HG03469 (cell line): ENCODE data around the gene LRP1B.

Experiments
- ATAC-seq: cut with Tn5 transposase; IDR thresholded peaks from one replicate; pipeline ENCODE4 v1.9.1; 2021; ENCODE audit warnings: mild to moderate bottlenecking, moderate library complexity, moderate number of reproducible peaks; ENCODE audit not compliant: unreplicated experiment

LRP1B gene

DNA sequence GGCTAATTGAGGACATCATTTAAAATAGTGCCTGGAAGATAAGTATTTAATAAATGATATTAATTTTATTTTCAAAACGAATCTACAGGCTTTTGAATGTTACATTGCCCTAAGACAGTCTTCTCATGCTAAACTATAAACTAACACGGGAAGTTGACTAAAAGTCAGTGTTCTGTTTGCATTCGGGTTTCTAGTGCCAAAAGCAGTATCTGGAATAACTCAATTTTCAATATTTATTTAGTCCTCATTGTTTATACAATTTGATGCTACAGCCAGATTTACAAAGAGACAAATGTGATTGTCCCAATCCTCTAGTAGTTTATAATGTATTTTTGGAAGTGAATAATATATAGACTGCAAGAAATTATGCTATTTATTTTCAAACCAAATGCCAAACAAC is 429.2 kb downstream of the LRP1B start:
- ATAC-seq = no peak

DNA sequence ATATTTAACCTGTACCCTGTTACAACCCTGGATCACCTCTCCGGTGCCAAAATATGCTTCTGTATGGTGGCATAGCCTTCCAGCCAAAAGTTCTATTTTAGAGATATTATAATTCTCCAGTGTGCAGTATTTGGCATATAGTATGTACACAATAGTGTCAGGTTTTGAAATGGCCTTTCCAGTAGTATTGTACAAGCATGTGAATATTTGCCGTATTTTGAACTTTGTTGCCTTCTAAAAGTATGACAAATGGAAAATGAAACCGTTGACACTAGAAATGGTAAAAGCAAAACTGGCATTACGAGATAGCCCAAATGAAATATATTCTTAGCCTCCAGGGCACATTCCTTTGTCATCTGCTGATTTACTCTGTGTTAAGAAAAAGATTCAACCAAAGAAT is 431.2 kb downstream of the LRP1B start:
- ATAC-seq = no peak

DNA sequence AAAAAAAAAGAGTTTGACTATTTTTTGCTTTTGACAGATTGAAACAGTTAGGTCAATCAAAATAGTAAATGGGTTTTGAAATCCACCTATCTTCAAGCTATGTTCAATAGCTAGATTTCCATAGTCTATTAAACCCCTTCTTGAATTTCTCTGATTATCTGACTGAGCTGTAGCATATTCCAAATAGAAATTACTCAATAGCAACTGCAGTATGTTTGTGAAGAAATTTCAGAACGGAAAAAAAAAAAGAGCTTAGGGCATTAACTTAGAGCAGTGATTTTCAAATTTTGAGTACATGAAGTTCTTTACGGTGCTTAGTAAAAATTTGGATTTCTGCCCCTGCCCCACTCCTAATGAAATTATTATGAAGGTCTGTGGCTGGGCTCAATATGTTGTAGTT is 432.3 kb downstream of the LRP1B start:
- no peak for ATAC-seq

DNA sequence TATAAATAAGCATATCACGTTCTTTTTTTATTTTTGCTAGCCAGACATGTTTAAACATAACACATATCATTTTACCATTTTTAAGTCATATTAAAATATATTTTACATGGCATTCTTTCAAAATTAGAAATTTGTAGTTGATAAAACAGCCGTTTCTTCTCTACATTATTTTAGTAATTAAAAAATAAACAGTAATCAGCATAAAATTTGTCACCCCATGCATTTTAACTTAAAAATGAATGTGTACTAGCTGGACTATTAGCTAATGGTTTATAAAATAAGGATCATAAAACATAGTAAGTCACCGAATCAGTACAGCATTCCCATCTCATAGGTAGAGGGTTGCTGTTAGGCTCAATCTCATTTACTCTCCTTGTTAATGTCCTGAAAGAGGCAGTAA is 433.8 kb downstream of the LRP1B start:
- no peak for ATAC-seq

DNA sequence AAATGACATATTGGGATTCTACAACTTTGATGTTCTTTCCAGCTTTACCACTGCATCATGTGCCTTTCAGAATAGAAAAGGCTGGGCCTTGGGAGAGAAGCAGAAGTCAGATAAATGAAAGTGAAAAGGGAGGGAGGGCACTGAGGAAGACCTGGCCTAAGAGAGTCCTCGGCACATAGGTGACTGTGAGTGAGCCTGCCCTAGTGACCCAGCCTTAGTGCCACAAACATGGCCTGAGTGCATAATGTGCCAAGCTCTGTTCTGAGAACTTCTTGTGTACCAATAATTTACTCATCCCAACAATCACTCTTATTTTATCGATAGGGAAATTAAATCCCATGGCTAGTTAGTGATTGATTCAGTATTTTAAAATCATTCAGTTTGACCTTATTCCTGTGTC is 436.6 kb downstream of the LRP1B start:
- no peak for ATAC-seq

DNA sequence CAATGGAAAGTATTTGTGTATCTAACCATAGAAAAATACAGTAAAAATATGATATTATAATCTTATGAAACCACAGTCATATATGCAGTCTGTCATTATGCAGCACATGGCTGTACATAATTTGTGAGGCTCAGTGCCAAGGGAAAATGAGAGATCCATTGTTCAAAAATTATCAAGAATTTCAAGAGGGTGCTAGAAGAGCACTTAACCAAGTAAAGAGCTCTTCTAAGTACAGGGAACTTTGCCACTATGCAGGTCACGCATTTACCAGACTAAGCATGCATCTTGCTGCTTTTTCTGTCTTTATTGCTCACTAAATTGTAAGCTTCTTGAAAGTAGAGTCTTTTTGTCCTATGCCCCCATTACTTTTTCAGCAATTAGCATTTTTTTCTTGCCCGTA is 438.0 kb downstream of the LRP1B start:
- no peak for ATAC-seq

DNA sequence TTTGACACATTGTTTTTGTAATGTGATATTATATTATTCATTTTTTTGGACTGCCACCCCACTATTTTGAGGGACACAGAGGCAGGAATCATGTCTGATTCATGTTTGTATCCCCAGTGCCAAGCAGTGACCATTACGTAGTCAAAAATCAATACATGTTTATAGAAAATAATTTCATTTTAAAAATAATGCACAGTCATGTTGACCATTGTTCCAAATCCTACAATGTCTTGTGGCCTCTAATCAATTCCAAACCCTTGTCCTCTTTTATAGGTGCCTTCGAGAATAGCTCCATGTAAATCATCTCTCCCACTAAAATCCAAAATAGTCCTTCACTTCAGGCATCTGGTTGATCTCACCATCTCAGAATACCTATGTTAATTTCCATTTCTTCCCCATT is 454.7 kb downstream of the LRP1B start:
- no peak for ATAC-seq

DNA sequence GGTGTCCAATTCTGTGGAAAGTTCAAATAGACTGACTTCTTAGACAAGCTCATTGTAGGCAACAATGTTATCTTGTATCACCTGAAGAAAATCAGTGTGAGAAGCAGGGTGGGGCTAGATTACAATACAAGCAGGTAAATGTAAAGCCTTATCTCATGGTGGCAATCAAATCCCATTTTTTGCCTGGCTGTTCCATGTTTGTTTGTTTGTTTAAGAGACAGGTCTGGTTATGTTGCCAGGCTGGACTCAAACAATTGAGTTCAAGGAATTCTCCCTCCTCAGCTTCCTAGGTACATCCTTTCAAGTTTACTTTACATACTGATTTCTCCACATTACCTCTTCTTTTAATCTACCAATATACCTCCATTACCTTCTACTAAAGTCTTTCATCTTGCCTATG is 464.6 kb downstream of the LRP1B start:
- ATAC-seq = no peak

DNA sequence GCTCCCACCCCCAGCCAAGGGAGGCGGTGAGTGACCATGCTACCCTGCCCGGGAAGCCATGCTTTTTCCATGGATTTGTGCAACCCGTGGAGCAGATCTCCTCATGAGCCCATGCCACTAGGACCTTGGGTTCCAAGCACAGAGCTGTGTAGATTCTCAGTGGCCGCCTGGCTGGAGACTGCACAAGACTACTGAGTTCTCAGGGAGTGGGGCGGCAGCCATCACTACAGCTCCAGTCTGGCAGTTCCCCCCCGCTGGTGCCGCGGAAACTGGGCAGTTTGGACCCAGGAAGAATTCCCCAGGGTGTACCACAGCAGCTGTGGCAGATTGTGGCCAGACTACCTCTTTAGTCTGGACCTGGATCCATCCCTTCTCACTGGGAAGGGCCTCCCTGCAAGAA is 470.6 kb downstream of the LRP1B start:
- ATAC-seq = no peak

DNA sequence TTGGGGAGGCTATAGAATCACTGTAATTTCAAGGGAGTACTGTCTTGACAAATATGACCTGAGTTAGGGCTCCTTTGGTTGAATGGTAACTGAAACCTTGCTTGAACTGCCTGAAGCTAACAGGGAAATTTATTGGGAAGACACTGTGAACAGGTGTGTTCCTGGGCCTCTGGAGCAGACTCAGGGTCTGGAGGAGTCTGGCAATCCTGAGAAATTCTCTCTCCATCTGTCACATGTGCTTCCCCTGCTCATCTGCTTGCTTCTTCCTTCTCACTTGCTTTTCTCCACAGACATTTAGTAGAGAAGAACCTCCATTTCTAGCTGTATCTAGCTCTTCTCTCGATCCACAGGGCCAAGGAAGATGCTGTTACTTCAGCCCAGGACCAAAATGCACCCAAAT is 476.5 kb downstream of the LRP1B start:
- ATAC-seq = no peak

DNA sequence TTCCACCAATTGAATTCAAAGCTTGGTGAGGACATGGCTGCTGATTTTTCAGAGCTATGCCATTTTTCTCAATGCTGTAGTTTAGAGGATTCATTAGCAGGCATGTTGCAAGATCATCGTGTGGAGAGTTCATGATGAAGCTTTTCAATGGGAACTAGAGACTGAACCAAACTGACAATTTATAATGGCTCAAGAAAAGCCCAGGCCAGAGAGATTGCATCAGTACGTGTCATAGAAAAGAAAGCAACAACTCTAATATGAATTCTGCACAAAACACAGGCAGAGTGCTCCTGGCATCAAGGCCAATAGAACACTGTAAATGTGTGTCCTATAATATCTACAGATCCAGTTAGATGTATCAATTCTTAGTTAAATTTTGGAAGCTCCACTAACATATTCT is 477.6 kb downstream of the LRP1B start:
- no peak for ATAC-seq

DNA sequence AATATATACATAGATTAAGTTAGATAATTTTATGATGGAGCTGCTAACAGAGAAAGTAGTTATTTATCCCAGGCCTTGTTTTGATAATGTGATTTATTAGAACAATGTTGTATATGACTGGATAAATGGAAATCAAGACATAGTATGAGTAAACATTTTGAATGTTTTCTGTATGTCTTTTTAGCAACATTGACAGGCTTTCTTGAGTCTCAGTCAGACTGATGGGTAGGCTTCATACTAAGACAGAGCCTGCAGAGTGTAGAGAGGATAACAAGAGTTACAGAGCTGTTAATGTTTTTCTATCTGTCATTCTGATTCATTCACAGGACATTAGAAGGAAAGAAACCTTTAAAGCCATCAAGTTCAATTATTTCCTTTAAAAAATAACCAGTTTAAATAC is 478.5 kb downstream of the LRP1B start:
- no peak for ATAC-seq

DNA sequence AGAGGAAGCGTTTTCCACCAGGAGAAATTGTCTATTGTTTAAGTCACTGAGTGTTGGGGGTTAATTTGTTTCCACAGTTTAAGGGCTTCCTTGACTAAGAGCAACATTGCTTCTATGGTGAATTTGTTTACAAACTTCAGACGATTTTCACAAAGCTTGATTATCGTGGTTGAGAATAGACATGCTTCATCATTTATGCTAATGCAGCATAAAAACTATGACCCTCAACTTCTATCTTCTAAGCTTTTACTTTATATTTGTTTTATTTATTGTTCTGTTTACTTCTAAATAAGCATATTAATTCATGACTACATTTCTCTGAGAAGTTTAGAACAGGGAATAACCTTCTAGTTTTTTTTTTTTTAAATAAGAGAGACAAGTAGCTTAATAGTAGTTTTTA is 483.5 kb downstream of the LRP1B start:
- ATAC-seq = no peak

DNA sequence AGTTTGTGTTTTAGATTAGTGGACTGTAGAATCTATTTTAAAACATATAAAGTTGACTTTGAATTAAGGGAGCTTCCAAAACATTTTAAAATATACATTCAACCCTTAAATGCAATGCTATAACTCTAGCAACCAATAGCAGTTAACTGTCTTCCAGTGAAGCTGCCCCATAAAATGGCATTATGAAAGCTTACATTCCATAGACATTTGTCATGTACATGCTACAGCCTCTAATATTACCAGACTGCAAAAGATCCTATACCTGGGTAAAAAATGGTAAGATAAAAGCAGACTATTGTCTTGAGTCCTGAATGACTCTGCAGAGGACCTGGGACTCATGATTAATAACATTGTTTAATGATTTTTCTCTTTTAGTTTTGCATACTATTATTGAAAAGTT is 489.4 kb downstream of the LRP1B start:
- ATAC-seq = no peak

DNA sequence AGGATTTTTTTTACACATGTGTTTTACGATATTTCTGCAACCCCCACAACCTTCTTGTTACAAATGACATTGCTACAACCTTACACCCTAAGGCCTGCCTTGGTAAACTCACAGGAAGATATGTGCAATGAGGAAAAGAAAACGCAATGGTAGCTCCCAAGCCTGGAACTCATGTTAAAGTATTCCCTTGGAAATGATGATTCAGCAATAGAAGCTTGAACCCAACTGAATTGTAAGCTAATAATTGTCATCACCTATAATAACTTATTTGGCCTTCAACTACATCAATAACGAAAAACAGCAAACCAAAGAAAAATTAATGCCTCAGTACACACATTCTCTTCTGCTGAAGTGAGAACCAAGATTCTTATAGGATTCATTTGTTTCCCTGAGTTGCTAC is 491.0 kb downstream of the LRP1B start:
- ATAC-seq = no peak

DNA sequence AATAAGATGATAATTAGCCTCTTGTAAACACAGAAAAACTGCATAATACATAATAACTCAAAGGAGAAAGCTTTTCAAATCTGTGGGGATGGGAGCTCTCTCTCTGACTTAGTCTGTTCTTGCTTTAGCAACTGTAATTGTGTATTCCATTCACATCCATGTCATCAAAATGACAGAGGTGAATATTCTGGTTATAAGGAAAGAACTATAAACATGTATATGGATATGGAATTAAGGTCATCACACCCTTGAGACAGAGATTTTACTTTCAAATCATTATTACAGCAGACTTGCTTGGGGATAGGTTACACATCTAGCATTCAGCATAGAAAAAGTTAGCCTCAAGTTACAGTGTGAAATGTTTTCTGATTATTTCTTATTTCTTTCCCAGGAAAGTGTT is 497.7 kb downstream of the LRP1B start:
- ATAC-seq = no peak

DNA sequence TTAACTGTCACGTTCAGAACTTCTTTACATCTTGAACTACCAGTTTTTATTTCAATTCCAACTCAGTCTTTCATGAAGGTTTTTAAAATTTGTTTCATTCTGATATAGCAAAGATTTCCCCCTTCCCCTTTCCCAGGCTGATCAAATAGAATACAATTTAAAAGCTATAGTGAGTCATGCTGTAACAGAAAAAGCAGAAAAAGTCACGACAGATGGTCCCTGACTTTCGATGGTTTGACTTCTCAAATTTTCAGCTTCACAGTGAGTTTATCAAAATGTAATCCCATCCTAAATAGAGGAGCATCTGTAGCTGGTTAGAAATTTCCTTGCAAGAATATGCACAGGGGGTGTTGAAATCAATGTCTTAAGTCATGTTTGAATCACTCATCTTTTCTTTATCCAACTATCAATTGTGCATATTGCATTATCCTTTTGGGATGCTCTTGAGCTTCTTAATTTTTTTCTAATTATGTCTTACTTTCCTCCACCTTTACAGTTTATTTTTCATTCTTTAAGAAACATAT is 500.3 kb downstream of the LRP1B start:
- ATAC-seq = no peak

DNA sequence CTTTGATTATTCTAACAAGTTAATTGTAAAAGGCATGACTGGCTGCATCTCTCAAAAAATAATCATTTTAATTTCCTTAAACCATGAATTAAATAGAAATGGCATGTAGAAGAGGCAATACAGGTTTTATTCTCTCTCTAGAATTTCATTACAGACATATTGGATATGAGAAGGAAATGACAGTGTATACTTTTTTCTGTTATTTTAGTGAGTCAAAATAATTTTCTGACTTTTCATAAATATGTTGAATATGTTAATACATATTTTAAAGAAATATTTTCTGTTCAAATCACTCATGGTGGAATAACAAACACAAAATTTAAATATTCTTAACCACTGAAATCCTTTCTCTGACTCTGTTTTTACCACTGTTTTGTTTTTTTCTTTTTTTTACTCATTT is 510.4 kb downstream of the LRP1B start:
- ATAC-seq = no peak

DNA sequence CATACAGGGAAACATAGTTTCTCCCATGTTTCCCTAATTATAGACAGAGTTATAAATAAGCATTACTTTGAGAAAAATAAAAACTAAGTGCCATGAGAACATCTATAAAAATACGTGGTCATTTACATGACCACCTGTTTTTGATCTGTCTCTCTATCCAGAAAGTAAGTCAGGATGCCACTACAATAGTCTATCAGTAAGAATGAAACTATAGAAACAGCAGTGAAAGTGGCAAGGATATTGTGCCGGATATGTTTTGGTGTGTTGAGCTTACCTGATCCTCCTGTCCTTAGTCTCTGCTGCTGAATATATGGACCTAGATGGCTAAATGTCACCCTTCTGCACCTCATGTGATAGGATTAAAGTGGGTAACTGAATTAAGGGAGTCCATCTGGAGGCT is 512.4 kb downstream of the LRP1B start:
- ATAC-seq = no peak

DNA sequence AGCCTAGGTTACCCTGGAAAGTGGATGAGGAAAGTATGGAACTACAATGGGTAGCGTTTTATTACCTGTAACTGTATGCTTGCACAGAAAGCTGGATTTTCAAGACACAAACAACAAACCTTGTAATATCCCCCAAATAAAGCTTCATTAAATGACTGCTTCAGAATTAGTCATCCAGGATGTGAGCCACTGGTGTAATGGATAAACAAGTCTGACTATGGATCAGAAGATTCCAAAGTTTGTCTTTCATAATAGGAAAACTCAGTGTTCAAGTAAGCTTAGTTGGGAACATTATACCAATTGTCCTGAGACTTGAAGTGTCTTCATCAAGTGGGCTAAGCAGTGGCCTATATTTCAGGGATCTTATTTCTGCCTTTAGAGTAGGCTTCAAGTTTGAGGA is 518.8 kb downstream of the LRP1B start:
- ATAC-seq = no peak

DNA sequence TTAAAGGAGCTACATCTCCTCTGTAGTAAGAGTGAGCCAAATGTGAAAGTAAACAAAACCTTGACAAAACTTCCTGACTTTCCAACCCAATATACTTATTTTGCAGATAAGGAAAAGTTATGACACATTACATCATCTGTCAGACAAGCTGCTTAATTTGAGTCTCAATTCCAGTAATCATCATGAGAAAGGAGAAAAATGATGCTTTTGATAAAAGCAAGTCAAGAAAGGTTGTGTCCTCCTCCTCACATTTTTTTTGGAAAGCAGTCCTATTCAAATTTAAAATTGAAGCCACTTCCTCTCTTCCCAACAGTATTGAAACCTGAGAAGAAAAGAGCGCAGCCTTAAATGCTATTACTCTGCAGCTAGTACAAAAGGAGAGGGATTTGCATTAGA is 519.6 kb downstream of the LRP1B start:
- no peak for ATAC-seq

DNA sequence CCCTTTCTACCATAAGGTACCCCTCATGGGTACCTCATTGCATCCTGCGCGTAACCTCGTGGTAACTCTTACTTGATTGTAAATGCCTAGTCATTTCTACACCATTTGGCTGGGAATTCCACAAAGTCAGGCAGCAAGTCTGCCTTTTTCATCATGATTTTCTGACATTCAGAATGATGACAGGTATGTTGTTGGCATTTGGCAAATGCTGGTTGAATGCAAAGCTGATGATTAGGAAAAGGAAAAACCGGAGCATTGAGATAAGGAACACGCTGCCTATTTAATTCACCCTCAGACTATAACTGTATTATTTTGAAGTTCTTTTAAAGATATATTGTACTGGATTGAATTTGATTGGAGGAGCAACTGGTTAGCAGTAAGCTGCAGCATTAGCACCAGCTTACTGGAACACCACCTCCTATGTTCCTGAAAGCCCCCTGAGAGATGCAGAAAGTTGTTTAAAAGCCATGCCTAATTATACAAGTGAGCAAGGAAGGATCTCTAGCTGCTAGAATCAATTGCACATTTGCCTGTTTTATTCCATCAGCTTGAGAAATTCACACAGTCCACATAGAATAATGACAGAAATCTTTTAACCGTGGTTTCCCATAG is 520.1 kb downstream of the LRP1B start:
- no peak for ATAC-seq

DNA sequence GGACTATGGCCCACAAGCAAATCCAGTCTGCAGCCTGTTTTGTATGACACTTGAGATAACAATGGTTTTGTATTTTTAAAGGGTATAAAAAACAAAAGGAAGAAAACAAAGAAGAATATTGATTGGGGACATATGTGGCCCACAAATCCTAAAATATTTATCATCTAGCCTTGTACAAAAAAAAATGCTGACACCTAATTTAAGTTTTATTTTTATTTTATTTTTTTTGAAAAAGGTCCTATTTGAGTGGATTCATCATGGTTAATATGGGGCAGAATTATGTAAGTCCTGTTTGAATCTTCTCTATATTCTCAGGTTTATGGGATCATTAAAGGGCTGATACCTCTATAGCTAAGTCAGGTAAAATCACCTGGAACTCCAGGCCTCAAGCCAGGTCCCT is 525.7 kb downstream of the LRP1B start:
- ATAC-seq = no peak
